Sigmoid colon (tissue), 3 donors: Measurements from ENCODE around the gene NOVA1.

Source experiments
- POLR2A ChIP-seq, 2 donors: fragments of 450-650 bp; IDR thresholded peaks; one replicate each; pipeline ENCODE4 v1.6.1; 2016; ENCODE audit warnings: antibody characterized with exemption in 2 of 2, mild to moderate bottlenecking in 2 of 2, moderate library complexity in 2 of 2
- TF ChIP-seq, protein P1 (sequence below), 4 experiments: fragments of 450-650 bp in 3 of 4; fragments of 200-600 bp in 1 of 4; IDR thresholded peaks; one replicate each; pipeline ENCODE4 v1.5.1; 2016 to 2019; ENCODE audit warnings: antibody characterized with exemption in 4 of 4, mild to moderate bottlenecking in 3 of 4, moderate library complexity in 2 of 4

DNA sequence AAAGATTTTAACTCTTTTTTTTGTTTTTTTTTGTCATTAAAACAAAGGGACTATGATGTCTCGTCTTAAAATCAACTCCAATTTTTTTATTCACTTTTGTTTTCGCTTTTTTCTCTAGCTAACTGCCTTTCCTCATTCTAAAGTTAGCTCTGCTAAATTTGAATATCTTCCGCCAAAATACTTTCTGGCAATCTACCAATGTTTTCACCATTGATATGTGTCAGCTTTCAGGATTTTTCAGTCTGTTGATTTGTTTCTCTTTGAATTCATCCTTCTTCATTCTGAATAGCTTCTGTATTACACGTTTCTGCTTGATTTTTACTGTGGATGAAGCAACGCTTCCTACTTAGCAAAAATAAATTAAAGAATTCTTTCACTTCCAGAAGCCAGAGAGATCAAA is 38.7 kb upstream of the NOVA1 start:
- no peak for TF ChIP-seq POLR2A (IDR thresholded peaks at IDR 0.05)
- TF ChIP-seq, protein P1, sequence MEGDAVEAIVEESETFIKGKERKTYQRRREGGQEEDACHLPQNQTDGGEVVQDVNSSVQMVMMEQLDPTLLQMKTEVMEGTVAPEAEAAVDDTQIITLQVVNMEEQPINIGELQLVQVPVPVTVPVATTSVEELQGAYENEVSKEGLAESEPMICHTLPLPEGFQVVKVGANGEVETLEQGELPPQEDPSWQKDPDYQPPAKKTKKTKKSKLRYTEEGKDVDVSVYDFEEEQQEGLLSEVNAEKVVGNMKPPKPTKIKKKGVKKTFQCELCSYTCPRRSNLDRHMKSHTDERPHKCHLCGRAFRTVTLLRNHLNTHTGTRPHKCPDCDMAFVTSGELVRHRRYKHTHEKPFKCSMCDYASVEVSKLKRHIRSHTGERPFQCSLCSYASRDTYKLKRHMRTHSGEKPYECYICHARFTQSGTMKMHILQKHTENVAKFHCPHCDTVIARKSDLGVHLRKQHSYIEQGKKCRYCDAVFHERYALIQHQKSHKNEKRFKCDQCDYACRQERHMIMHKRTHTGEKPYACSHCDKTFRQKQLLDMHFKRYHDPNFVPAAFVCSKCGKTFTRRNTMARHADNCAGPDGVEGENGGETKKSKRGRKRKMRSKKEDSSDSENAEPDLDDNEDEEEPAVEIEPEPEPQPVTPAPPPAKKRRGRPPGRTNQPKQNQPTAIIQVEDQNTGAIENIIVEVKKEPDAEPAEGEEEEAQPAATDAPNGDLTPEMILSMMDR (IDR thresholded peaks at IDR 0.05): no peak
